ENCODE results near the gene DNAI2. TPM values are rescaled to one million over a fixed set of nuclear protein-coding genes. Genes with fewer than 3 reads are reported as not detected.

DNAI2 gene
- polyA plus RNA-seq, 1 donor from 2014 or later, result not detected

GRCh38 chr17:74305865-74306654, 32.0 kb downstream of the DNAI2 start:
- no peaks in the 10 kb centered on the region for H3K9me3 ChIP-seq (ENCODE audit: low read length)
- TF ChIP-seq RAD21 (conservative IDR thresholded peaks at IDR 0.05) (no peak), CTCF (IDR thresholded peaks at IDR 0.05; ENCODE audit: poor library complexity, severe bottlenecking) (no peak), REST (IDR thresholded peaks at IDR 0.05; ENCODE audit: borderline replicate concordance) (no peak), EZH2 (IDR thresholded peaks at IDR 0.05; ENCODE audit: borderline replicate concordance, insufficient read depth, low read length, poor library complexity, severe bottlenecking) (no peak), TAF1 (IDR thresholded peaks at IDR 0.05; ENCODE audit: low read depth) (no peak), POLR2AphosphoS5 (IDR thresholded peaks at IDR 0.05) (no peak), MXI1 (conservative IDR thresholded peaks at IDR 0.05; ENCODE audit: poor library complexity, severe bottlenecking) (no peak), EP300 (conservative IDR thresholded peaks at IDR 0.05; ENCODE audit: poor library complexity, severe bottlenecking) (no peak), SMC3 (conservative IDR thresholded peaks at IDR 0.05; ENCODE audit: poor library complexity) (no peak)
- H3K36me3 ChIP-seq (ENCODE audit: insufficient read depth, low read length), result no peaks in the 10 kb centered on the region
- no peaks in the 10 kb centered on the region for H3K27me3 ChIP-seq (ENCODE audit: insufficient read depth, low read depth, low read length)
- no peak overlapping the region for H3K27ac ChIP-seq (ENCODE audit: low read length)
- no peaks in the 10 kb centered on the region for H3F3A ChIP-seq (ENCODE audit: insufficient read depth, low read length, poor library complexity, severe bottlenecking)
- H3K9ac ChIP-seq (ENCODE audit: low read length), result no peak overlapping the region
- H2AFZ ChIP-seq (ENCODE audit: low read depth, low read length), result no peak overlapping the region
- H3K4me3 ChIP-seq (ENCODE audit: low read length), result no peak overlapping the region
- no peaks in the 10 kb centered on the region for H3K79me2 ChIP-seq (replicated peaks; ENCODE audit: insufficient read depth, low read length)
- H3K9me2 ChIP-seq (ENCODE audit: insufficient read depth, low read length), result no peaks in the 10 kb centered on the region
- no peaks in the 10 kb centered on the region for H4K20me1 ChIP-seq (ENCODE audit: insufficient read depth)
- H3K4me2 ChIP-seq (ENCODE audit: low read length), result no peak overlapping the region

- Histone ChIP-seq H3K27me3 (ENCODE audit: insufficient read depth, low read depth, low read length) (no peaks in the 10 kb centered on the region), H4K20me1 (ENCODE audit: insufficient read depth) (no peaks in the 10 kb centered on the region), H3K4me3 (ENCODE audit: low read length) (no peak overlapping the region), H3K9me2 (ENCODE audit: insufficient read depth, low read length) (no peaks in the 10 kb centered on the region), H3F3A (ENCODE audit: insufficient read depth, low read length, poor library complexity, severe bottlenecking) (no peaks in the 10 kb centered on the region), H3K9me3 (ENCODE audit: low read length) (no peaks in the 10 kb centered on the region), H3K79me2 (replicated peaks; ENCODE audit: insufficient read depth, low read length) (no peaks in the 10 kb centered on the region), H3K36me3 (ENCODE audit: insufficient read depth, low read length) (no peaks in the 10 kb centered on the region), H3K4me2 (ENCODE audit: low read length) (no peak overlapping the region), H3K9ac (ENCODE audit: low read length) (no peak overlapping the region), H3K27ac (ENCODE audit: low read length) (no peak overlapping the region), H2AFZ (ENCODE audit: low read depth, low read length) (no peak overlapping the region)
- TF ChIP-seq REST (IDR thresholded peaks at IDR 0.05; ENCODE audit: borderline replicate concordance) (no peak), POLR2AphosphoS5 (IDR thresholded peaks at IDR 0.05) (no peak), EZH2 (IDR thresholded peaks at IDR 0.05; ENCODE audit: borderline replicate concordance, insufficient read depth, low read length, poor library complexity, severe bottlenecking) (no peak)
Measured at GRCh38 chr17:74307984-74308773, 34.1 kb downstream of the DNAI2 start.

Measured in neural cell (in vitro differentiated cells).